BLaER1 treated with 17β-estradiol and CSF1 and Interleukin-3, amounts not matched to agents 10 nM and 100 nM (cell line): ENCODE measurements around the gene DYNC1H1.
A peak's percentile ranks its signal among the peaks of the same experiment; 100 is the strongest.

ENCODE experiments used
- H3K27ac ChIP-seq, 11 experiments: shearing (Covaris generic); formaldehyde crosslinking; 2 replicates each; pipeline ENCODE4 v1.8.1; 2022
- H3K27me3 ChIP-seq, 11 experiments: shearing (Covaris generic); formaldehyde crosslinking; 2 replicates each; pipeline ENCODE4 v1.8.1; 2022
- H3K36me3 ChIP-seq, 11 experiments: shearing (Covaris generic); formaldehyde crosslinking; 2 replicates each; pipeline ENCODE4 v1.8.1; 2022
- H3K4me1 ChIP-seq, 10 experiments: shearing (Covaris generic); formaldehyde crosslinking; 2 replicates each; pipeline ENCODE4 v1.8.1; 2022
- H3K4me2 ChIP-seq, 11 experiments: shearing (Covaris generic); formaldehyde crosslinking; 2 replicates each; pipeline ENCODE4 v1.8.1; 2022
- H3K4me3 ChIP-seq, 10 experiments: shearing (Covaris generic); formaldehyde crosslinking; 2 replicates each; pipeline ENCODE4 v1.8.1; 2022
- H3K9ac ChIP-seq, 11 experiments: shearing (Covaris generic); formaldehyde crosslinking; 2 replicates each; pipeline ENCODE4 v1.8.1; 2022
- H3K9me3 ChIP-seq, 11 experiments: shearing (Covaris generic); formaldehyde crosslinking; replicated peaks in 1 of 11; 2 replicates each; pipeline ENCODE4 v1.8.1; 2022
- H4K20me1 ChIP-seq, 11 experiments: shearing (Covaris generic); formaldehyde crosslinking; 2 replicates each; pipeline ENCODE4 v1.8.1; 2022
- Cebpa-rat ChIP-seq, 11 experiments: shearing (Covaris generic); IDR thresholded peaks; 2 replicates each; pipeline ENCODE4 v1.8.1; 2022

Gene DYNC1H1

GRCh38 chr14:101925152-101925551, 39.2 kb upstream of the DYNC1H1 start:
- no peak overlapping the region for H3K9ac ChIP-seq
- no peaks in the 10 kb centered on the region for H3K27me3 ChIP-seq
- H3K4me3 ChIP-seq = no peak overlapping the region
- peaks cover 51 to 90% (median 66%) of the 10 kb centered on the region in 11 experiments for H3K36me3 ChIP-seq
- H3K4me1 ChIP-seq = peaks cover 0 to 31% (median 8%) of the 10 kb centered on the region in 10 experiments; a peak in 11 of 20 replicates
- H3K4me2 ChIP-seq = no peak overlapping the region
- no peaks in the 10 kb centered on the region for H3K9me3 ChIP-seq
- peaks cover 0 to 6% (median 0%) of the 10 kb centered on the region in 11 experiments; a peak in 2 of 22 replicates for H4K20me1 ChIP-seq
- no peak overlapping the region for H3K27ac ChIP-seq
- no peak for TF ChIP-seq Cebpa-rat (IDR thresholded peaks at IDR 0.05)

- H3K27ac ChIP-seq = peak overlapping the region in 3 of 11 experiments; percentile 28 to 64 (median 41); a peak in 2 of 22 replicates
- no peak overlapping the region for H3K4me3 ChIP-seq
Observed at GRCh38 chr14:101926085-101926484, 38.3 kb upstream of the DYNC1H1 start.

GRCh38 chr14:101926620-101927019, 37.8 kb upstream of the DYNC1H1 start:
- peaks cover 0 to 31% (median 8%) of the 10 kb centered on the region in 10 experiments; a peak in 11 of 20 replicates for H3K4me1 ChIP-seq
- H3K4me3 ChIP-seq = no peak overlapping the region
- no peaks in the 10 kb centered on the region for H3K9me3 ChIP-seq
- no peaks in the 10 kb centered on the region for H3K27me3 ChIP-seq
- H4K20me1 ChIP-seq = peaks cover 0 to 6% (median 0%) of the 10 kb centered on the region in 11 experiments; a peak in 1 of 22 replicates
- peaks cover 37 to 76% (median 51%) of the 10 kb centered on the region in 11 experiments for H3K36me3 ChIP-seq
- peak overlapping the region in 3 of 11 experiments; percentile 11 to 54 (median 46); a peak in 3 of 22 replicates for H3K4me2 ChIP-seq
- no peak for TF ChIP-seq Cebpa-rat (IDR thresholded peaks at IDR 0.05)
- H3K27ac ChIP-seq = peak overlapping the region in 4 of 11 experiments; percentile 28 to 67 (median 52); a peak in 6 of 22 replicates
- peak overlapping the region in 2 of 11 experiments; percentile 0 to 27; a peak in 3 of 22 replicates for H3K9ac ChIP-seq

More at GRCh38 chr14:101926085-101926484, 38.3 kb upstream of the DYNC1H1 start:
- Histone ChIP-seq H3K4me1 (peaks cover 0 to 31% (median 8%) of the 10 kb centered on the region in 10 experiments; a peak in 11 of 20 replicates), H3K9me3 (no peaks in the 10 kb centered on the region), H3K9ac (peak overlapping the region in 1 of 11 experiments; percentile 21; a peak in 1 of 22 replicates), H4K20me1 (peaks cover 0 to 6% (median 0%) of the 10 kb centered on the region in 11 experiments; a peak in 1 of 22 replicates), H3K4me2 (no peak overlapping the region), H3K36me3 (peaks cover 42 to 81% (median 57%) of the 10 kb centered on the region in 11 experiments), H3K27me3 (no peaks in the 10 kb centered on the region)
- no peak for TF ChIP-seq Cebpa-rat (IDR thresholded peaks at IDR 0.05)

- no peak overlapping the region for H3K4me3 ChIP-seq
- H4K20me1 ChIP-seq = peaks cover 0 to 6% (median 0%) of the 10 kb centered on the region in 11 experiments; a peak in 1 of 22 replicates
- H3K4me1 ChIP-seq = peaks cover 0 to 31% (median 8%) of the 10 kb centered on the region in 10 experiments; a peak in 11 of 20 replicates
- H3K27ac ChIP-seq = peak overlapping the region in 6 of 11 experiments; percentile 48 to 67 (median 54); a peak in 11 of 22 replicates
- peak overlapping the region in 4 of 11 experiments; percentile 46 to 59 (median 50); a peak in 9 of 22 replicates for H3K4me2 ChIP-seq
- no peaks in the 10 kb centered on the region for H3K9me3 ChIP-seq
- peaks cover 26 to 63% (median 39%) of the 10 kb centered on the region in 11 experiments for H3K36me3 ChIP-seq
- H3K27me3 ChIP-seq = no peaks in the 10 kb centered on the region
- TF ChIP-seq Cebpa-rat (IDR thresholded peaks at IDR 0.05) = peak in 1 of 11 experiments; percentile 26; a peak in 1 of 22 replicates
- peak overlapping the region in 4 of 11 experiments; percentile 36 to 51 (median 44); a peak in 3 of 22 replicates for H3K9ac ChIP-seq
Observed at GRCh38 chr14:101927859-101928258, 36.5 kb upstream of the DYNC1H1 start.

GRCh38 chr14:101928415-101928841, 35.9 kb upstream of the DYNC1H1 start:
- Histone ChIP-seq H3K9me3 (no peaks in the 10 kb centered on the region), H3K4me1 (peaks cover 0 to 35% (median 8%) of the 10 kb centered on the region in 10 experiments; a peak in 11 of 20 replicates), H3K27me3 (no peaks in the 10 kb centered on the region), H3K9ac (peak overlapping the region in 3 of 11 experiments; percentile 36 to 44 (median 43); a peak in 1 of 22 replicates), H4K20me1 (peaks cover 0 to 6% (median 0%) of the 10 kb centered on the region in 11 experiments; a peak in 1 of 22 replicates), H3K36me3 (peaks cover 24 to 58% (median 36%) of the 10 kb centered on the region in 11 experiments), H3K4me3 (no peak overlapping the region), H3K27ac (peak overlapping the region in 6 of 11 experiments; percentile 48 to 67 (median 54); a peak in 11 of 22 replicates), H3K4me2 (peak overlapping the region in 4 of 11 experiments; percentile 46 to 59 (median 50); a peak in 7 of 22 replicates)
- no peak for TF ChIP-seq Cebpa-rat (IDR thresholded peaks at IDR 0.05)

- H3K9ac ChIP-seq = no peak overlapping the region
- peaks cover 23 to 53% (median 36%) of the 10 kb centered on the region in 11 experiments for H3K36me3 ChIP-seq
Observed at GRCh38 chr14:101929096-101929495, 35.3 kb upstream of the DYNC1H1 start.

GRCh38 chr14:101929946-101930345, 34.4 kb upstream of the DYNC1H1 start:
- Histone ChIP-seq H3K4me2 (no peak overlapping the region), H3K4me1 (peaks cover 0 to 42% (median 8%) of the 10 kb centered on the region in 10 experiments; a peak in 11 of 20 replicates), H4K20me1 (peaks cover 0 to 3% (median 0%) of the 10 kb centered on the region in 11 experiments; a peak in 1 of 22 replicates), H3K9ac (no peak overlapping the region), H3K4me3 (no peak overlapping the region), H3K9me3 (no peaks in the 10 kb centered on the region), H3K27ac (no peak overlapping the region), H3K27me3 (no peaks in the 10 kb centered on the region), H3K36me3 (peaks cover 18 to 45% (median 27%) of the 10 kb centered on the region in 11 experiments)
- TF ChIP-seq Cebpa-rat (IDR thresholded peaks at IDR 0.05) = no peak

More at GRCh38 chr14:101929096-101929495, 35.3 kb upstream of the DYNC1H1 start:
- H3K4me1 ChIP-seq = peaks cover 0 to 41% (median 8%) of the 10 kb centered on the region in 10 experiments; a peak in 11 of 20 replicates
- H3K9me3 ChIP-seq = no peaks in the 10 kb centered on the region
- no peak for TF ChIP-seq Cebpa-rat (IDR thresholded peaks at IDR 0.05)
- 0 out of 22 replicates have a peak overlapping the region, but pooled peaks of 1 of the 11 experiments have one; percentile 54 for H3K4me2 ChIP-seq
- H3K27me3 ChIP-seq = no peaks in the 10 kb centered on the region
- no peak overlapping the region for H3K4me3 ChIP-seq
- H3K27ac ChIP-seq = peak overlapping the region in 3 of 11 experiments; percentile 48 to 67 (median 64); a peak in 3 of 22 replicates
- H4K20me1 ChIP-seq = peaks cover 0 to 6% (median 0%) of the 10 kb centered on the region in 11 experiments; a peak in 1 of 22 replicates

GRCh38 chr14:101932673-101933072, 31.7 kb upstream of the DYNC1H1 start:
- Histone ChIP-seq H3K4me1 (peaks cover 0 to 26% (median 7%) of the 10 kb centered on the region in 10 experiments; a peak in 11 of 20 replicates), H3K27ac (no peak overlapping the region), H4K20me1 (no peaks in the 10 kb centered on the region), H3K36me3 (peaks cover 7 to 18% (median 11%) of the 10 kb centered on the region in 11 experiments; a peak in 13 of 22 replicates), H3K4me2 (no peak overlapping the region), H3K9ac (no peak overlapping the region), H3K4me3 (no peak overlapping the region), H3K9me3 (no peaks in the 10 kb centered on the region), H3K27me3 (no peaks in the 10 kb centered on the region)
- TF ChIP-seq Cebpa-rat (IDR thresholded peaks at IDR 0.05) = no peak

GRCh38 chr14:101933209-101933608, 31.2 kb upstream of the DYNC1H1 start:
- TF ChIP-seq Cebpa-rat (IDR thresholded peaks at IDR 0.05) = no peak
- H3K27ac ChIP-seq = peak overlapping the region in 1 of 11 experiments; percentile 33; a peak in 1 of 22 replicates
- H3K9me3 ChIP-seq = no peaks in the 10 kb centered on the region
- H3K36me3 ChIP-seq = peaks cover 6 to 12% (median 9%) of the 10 kb centered on the region in 11 experiments; a peak in 13 of 22 replicates
- H3K4me3 ChIP-seq = no peak overlapping the region
- H4K20me1 ChIP-seq = no peaks in the 10 kb centered on the region
- H3K9ac ChIP-seq = no peak overlapping the region
- peaks cover 0 to 20% (median 2%) of the 10 kb centered on the region in 10 experiments; a peak in 10 of 20 replicates for H3K4me1 ChIP-seq
- H3K27me3 ChIP-seq = no peaks in the 10 kb centered on the region
- peak overlapping the region in 1 of 11 experiments; percentile 50; a peak in 2 of 22 replicates for H3K4me2 ChIP-seq
